Stimulated activated CD4-positive, alpha-beta T cell treated with anti-CD3 and anti-CD28 coated beads, Interleukin-4, amount 100 ng/mL, for 1 hour (primary cell): ENCODE measurements around the gene FOXL2.
A peak's percentile ranks its signal among the peaks of the same experiment; 100 is the strongest.

Experiments
- DNase-seq: peaks from one replicate; pipeline ENCODE4 v3.0.0-alpha.2; 2020

FOXL2 gene

GRCh38 chr3:138944929-138945708, 1.8 kb downstream of the FOXL2 start:
- peak; percentile 38 for DNase-seq

GRCh38 chr3:138944654-138944928, 2.3 kb downstream of the FOXL2 start:
- no peak for DNase-seq

GRCh38 chr3:138943724-138944653, 2.9 kb downstream of the FOXL2 start:
- no peak for DNase-seq

- DNase-seq, result no peak
Measured at GRCh38 chr3:138942861-138943623, 3.9 kb downstream of the FOXL2 start.

- DNase-seq, result no peak
Measured at GRCh38 chr3:138942271-138942670, 4.7 kb downstream of the FOXL2 start.

GRCh38 chr3:138941259-138941885, 5.6 kb downstream of the FOXL2 start:
- DNase-seq, result peak; percentile 31

- DNase-seq, result no peak
Measured at GRCh38 chr3:138940446-138940845, 6.5 kb downstream of the FOXL2 start.

GRCh38 chr3:138939561-138940241, 7.2 kb downstream of the FOXL2 start:
- DNase-seq, result no peak

GRCh38 chr3:138938877-138939560, 7.9 kb downstream of the FOXL2 start:
- DNase-seq, result no peak

GRCh38 chr3:138938056-138938876, 8.7 kb downstream of the FOXL2 start:
- peak; percentile 18 for DNase-seq

- no peak for DNase-seq
Measured at GRCh38 chr3:138937690-138938055, 9.3 kb downstream of the FOXL2 start.

- no peak for DNase-seq
Measured at GRCh38 chr3:138936741-138937689, 9.9 kb downstream of the FOXL2 start.

GRCh38 chr3:138935863-138936740, 10.8 kb downstream of the FOXL2 start:
- DNase-seq, result peak; percentile 79

- no peak for DNase-seq
Measured at GRCh38 chr3:138935505-138935862, 11.5 kb downstream of the FOXL2 start.

GRCh38 chr3:138933981-138934691, 12.8 kb downstream of the FOXL2 start:
- DNase-seq, result no peak

GRCh38 chr3:138933068-138933668, 13.8 kb downstream of the FOXL2 start:
- no peak for DNase-seq

GRCh38 chr3:138928727-138929372, 18.1 kb downstream of the FOXL2 start:
- DNase-seq, result no peak
